Memory B cell (primary cell): ENCODE results near the gene COG8.

Experiments
- ATAC-seq: fragments of 150-1000 bp; cut with Tn5 transposase; 2 replicates; pipeline ENCODE4 v1.10.0; 2021; ENCODE audit warnings: low read depth, mild to moderate bottlenecking, moderate library complexity
- DNase-seq, 2 donors: peaks; one replicate each; pipeline ENCODE4 v3.0.0; 2022; ENCODE audit warnings: low spot score in 2 of 2
- H3K27ac Mint-ChIP-seq: one replicate; pipeline ENCODE4 v1.8.0; 2022; ENCODE audit warnings: mild to moderate bottlenecking, moderate library complexity, mixed read lengths
- H3K27me3 Mint-ChIP-seq: one replicate; pipeline ENCODE4 v1.8.0; 2022; ENCODE audit warnings: mixed read lengths
- H3K36me3 Mint-ChIP-seq: one replicate; pipeline ENCODE4 v1.8.0; 2022; ENCODE audit warnings: mild to moderate bottlenecking, mixed read lengths
- H3K4me1 Mint-ChIP-seq: one replicate; pipeline ENCODE4 v1.8.0; 2022; ENCODE audit warnings: mixed read lengths
- H3K4me3 Mint-ChIP-seq: one replicate; pipeline ENCODE4 v1.8.0; 2022; ENCODE audit warnings: mild to moderate bottlenecking, moderate library complexity, mixed read lengths
- H3K9me3 Mint-ChIP-seq: one replicate; pipeline ENCODE4 v1.8.0; 2022; ENCODE audit warnings: mixed read lengths

Gene COG8, protein sequence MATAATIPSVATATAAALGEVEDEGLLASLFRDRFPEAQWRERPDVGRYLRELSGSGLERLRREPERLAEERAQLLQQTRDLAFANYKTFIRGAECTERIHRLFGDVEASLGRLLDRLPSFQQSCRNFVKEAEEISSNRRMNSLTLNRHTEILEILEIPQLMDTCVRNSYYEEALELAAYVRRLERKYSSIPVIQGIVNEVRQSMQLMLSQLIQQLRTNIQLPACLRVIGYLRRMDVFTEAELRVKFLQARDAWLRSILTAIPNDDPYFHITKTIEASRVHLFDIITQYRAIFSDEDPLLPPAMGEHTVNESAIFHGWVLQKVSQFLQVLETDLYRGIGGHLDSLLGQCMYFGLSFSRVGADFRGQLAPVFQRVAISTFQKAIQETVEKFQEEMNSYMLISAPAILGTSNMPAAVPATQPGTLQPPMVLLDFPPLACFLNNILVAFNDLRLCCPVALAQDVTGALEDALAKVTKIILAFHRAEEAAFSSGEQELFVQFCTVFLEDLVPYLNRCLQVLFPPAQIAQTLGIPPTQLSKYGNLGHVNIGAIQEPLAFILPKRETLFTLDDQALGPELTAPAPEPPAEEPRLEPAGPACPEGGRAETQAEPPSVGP

DNA sequence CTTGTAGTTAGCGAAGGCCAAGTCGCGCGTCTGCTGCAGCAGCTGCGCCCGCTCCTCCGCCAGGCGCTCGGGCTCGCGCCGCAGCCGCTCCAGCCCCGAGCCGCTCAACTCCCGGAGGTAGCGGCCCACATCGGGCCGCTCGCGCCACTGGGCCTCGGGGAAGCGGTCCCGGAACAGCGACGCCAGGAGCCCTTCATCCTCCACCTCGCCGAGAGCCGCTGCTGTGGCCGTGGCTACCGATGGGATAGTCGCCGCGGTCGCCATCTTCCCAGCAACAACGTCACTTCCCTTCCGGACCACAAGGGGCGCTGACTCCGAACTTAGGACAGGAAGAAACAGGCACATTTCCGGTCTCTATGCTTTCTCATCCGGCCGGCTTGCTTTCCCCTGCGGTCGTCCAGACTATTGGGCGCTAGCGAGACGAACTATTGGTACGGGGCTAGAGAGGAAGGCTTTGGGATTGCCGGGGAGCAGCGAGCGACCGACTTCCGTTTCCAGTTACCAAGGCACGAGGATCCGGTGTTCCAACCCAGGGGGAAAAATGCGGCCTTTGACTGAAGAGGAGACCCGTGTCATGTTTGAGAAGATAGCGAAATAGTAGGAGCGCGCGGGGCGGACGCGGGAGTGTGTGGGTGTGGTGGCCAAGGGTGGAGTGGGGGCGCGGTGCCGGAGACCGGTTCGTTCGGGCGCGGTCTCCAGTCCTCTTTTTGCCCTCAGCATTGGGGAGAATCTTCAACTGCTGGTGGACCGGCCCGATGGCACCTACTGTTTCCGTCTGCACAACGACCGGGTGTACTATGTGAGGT, at the start of gene COG8, which contains the start of gene NIP7:
Gene COG8, minus strand, starts transcription at position 276 of the 806 bp plus-strand sequence. Its CDS starts 12 bp downstream, at position 264.
Gene NIP7, plus strand, starts transcription at position 484 of the 806 bp plus-strand sequence. Its CDS starts 58 bp downstream, at position 542.
- DNase-seq (peak; percentile 92 to 94), ATAC-seq (peak; percentile 86)
- H3K4me3 Mint-ChIP-seq: peak within 1 kb of the TSS; percentile 97
- peak within 1 kb of the TSS; percentile 92 for H3K27ac Mint-ChIP-seq
- H3K4me1 Mint-ChIP-seq: peaks cover 20% of the 10 kb centered on the region
- peaks cover 16% of the 10 kb centered on the region for H3K36me3 Mint-ChIP-seq
- H3K9me3 Mint-ChIP-seq: no peaks in the 10 kb centered on the region
- H3K27me3 Mint-ChIP-seq: no peaks in the 10 kb centered on the region

DNA sequence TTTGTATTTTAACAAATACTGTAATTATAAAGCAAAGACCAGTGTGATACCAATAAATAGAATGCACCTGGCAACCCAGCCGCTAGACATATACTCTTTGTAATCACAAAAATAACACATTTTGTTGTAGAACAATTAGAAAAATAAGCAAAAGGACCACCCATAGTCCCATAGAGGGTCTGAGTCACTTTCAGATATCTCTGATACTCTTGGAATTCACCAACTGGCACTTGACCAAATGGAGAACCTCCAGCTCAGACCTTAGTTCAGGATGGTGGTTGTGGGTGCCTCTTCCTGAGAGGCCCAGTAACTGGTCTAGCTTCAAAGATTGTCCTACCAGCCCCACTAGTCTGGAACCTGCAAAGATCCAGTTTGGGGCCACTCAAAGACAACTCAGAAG, 47.2 kb upstream of the COG8 start:
- Mint-ChIP-seq H3K36me3 (peaks cover 12% of the 10 kb centered on the region), H3K4me1 (peaks cover 20% of the 10 kb centered on the region), H3K27me3 (no peaks in the 10 kb centered on the region), H3K27ac (no peak overlapping the region), H3K4me3 (no peak overlapping the region), H3K9me3 (no peaks in the 10 kb centered on the region)
- no peak for ATAC-seq
- DNase-seq: no peak

DNA sequence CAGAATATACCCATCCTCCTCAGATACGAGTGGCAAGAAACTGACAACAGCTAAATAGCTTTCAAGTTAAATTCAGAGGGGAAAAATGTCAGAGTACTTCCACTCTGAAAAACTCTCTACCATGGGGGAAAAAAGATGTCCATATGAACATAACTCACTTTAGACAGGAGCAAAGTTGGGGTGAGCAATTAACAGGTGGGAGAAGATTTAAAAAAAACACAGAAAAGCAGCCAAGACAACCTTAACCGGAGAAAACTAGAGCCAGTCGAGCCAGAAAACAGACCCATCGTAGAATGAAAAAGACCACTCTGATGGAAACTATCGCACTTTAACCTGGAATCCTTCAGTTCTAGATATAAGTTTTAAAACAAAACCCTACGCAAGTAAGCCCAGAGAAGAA, 45.6 kb upstream of the COG8 start:
- Mint-ChIP-seq H3K4me1 (peaks cover 23% of the 10 kb centered on the region), H3K9me3 (no peaks in the 10 kb centered on the region), H3K27me3 (no peaks in the 10 kb centered on the region), H3K4me3 (peak overlapping the region; percentile 89), H3K27ac (peak overlapping the region; percentile 93), H3K36me3 (peaks cover 12% of the 10 kb centered on the region)
- DNase-seq (no peak), ATAC-seq (no peak)

DNA sequence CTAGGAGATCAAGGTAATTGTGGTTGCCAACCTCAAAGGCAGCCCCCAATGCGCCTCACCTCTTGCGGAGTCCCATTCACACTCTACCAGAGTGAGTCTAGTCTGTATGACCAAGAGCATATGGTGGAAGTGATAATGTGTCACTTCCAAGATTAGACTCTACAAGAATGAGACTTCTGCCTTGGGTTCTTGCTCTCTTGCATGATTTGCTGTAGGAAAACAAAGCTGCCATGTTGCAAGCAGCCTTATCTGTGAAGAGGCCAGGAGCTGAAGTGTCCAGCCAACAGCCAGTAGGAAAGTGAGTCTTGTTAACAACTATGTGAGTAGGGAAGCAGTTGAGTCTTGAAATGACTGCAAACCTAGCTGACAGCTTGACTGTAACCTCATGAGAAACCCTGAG, 43.1 kb upstream of the COG8 start:
- H3K36me3 Mint-ChIP-seq: peaks cover 27% of the 10 kb centered on the region

DNA sequence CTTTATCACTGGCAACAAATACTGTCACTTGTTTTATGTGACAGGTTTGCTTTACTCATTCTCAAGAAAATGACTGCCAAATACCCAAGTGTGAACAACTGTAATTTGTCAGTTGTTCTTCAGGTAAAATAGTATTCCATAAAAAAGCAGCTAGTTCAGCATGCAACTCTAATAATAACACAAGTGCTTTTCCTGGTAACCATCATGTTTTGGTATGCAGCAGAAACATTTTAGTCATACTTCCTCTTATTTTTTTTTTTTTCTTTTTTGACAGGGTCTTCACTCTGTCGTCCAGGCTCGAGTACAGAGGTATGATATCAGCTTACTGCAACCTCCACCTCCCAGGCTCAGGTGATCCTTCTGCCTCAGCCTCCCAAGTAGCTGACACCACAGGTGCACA, 41.9 kb upstream of the COG8 start:
- Mint-ChIP-seq H3K36me3 (peaks cover 28% of the 10 kb centered on the region), H3K9me3 (no peaks in the 10 kb centered on the region), H3K27me3 (no peaks in the 10 kb centered on the region), H3K4me3 (peak overlapping the region; percentile 9), H3K4me1 (peaks cover 26% of the 10 kb centered on the region), H3K27ac (peak overlapping the region; percentile 85)
- DNase-seq (no peak), ATAC-seq (no peak)

More for the DNA sequence above, 43.1 kb upstream of the COG8 start:
- H3K27me3 Mint-ChIP-seq: no peaks in the 10 kb centered on the region
- DNase-seq: no peak
- no peak for ATAC-seq
- H3K27ac Mint-ChIP-seq: peak overlapping the region; percentile 73
- no peak overlapping the region for H3K4me3 Mint-ChIP-seq
- H3K9me3 Mint-ChIP-seq: no peaks in the 10 kb centered on the region
- H3K4me1 Mint-ChIP-seq: peaks cover 26% of the 10 kb centered on the region

DNA sequence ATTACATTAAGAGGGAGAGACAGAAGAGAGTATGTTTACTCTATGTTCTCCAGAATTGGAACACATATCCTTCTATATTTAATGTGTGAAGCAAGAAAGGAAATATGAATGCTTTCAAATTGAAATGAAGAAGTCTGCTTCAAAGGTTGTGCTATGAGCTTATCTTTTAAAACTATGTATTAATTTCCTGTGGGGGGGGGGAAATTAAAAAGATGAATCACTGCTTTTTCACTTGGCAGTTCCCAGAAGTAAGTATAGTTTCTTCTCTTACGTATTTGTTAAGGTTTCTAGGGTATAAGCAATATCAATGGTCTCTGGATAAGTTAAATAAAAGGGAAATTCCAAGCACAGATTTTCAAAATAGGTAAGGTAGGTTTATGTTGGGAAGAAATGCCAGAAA, 39.4 kb upstream of the COG8 start:
- ATAC-seq: no peak
- peaks cover 14% of the 10 kb centered on the region for H3K4me1 Mint-ChIP-seq
- no peak overlapping the region for H3K4me3 Mint-ChIP-seq
- peak overlapping the region; percentile 86 for H3K27ac Mint-ChIP-seq
- no peaks in the 10 kb centered on the region for H3K9me3 Mint-ChIP-seq
- DNase-seq: no peak
- peaks cover 27% of the 10 kb centered on the region for H3K36me3 Mint-ChIP-seq
- no peaks in the 10 kb centered on the region for H3K27me3 Mint-ChIP-seq

DNA sequence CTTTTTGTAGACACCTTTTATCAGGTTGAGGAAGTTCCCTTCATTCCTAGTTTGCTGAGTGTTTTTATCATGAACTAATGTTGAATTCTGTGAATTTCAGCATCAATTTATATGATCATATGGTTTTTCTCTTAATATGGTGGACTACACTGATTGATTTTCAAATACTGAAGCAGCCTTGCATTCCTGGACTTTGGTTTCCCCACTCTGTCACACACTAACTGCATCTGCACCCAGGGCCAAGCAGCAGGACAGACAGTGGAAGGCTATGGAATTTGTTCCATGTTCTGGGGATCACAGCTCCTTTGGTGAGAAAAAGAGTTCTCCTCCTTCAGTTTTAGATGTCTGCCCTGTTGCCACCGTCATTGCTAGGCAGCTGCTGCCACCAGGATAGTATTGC, 38.7 kb upstream of the COG8 start:
- DNase-seq: no peak
- H3K4me3 Mint-ChIP-seq: no peak overlapping the region
- peak overlapping the region; percentile 86 for H3K27ac Mint-ChIP-seq
- no peaks in the 10 kb centered on the region for H3K9me3 Mint-ChIP-seq
- H3K36me3 Mint-ChIP-seq: peaks cover 27% of the 10 kb centered on the region
- H3K27me3 Mint-ChIP-seq: no peaks in the 10 kb centered on the region
- H3K4me1 Mint-ChIP-seq: peaks cover 18% of the 10 kb centered on the region
- no peak for ATAC-seq

DNA sequence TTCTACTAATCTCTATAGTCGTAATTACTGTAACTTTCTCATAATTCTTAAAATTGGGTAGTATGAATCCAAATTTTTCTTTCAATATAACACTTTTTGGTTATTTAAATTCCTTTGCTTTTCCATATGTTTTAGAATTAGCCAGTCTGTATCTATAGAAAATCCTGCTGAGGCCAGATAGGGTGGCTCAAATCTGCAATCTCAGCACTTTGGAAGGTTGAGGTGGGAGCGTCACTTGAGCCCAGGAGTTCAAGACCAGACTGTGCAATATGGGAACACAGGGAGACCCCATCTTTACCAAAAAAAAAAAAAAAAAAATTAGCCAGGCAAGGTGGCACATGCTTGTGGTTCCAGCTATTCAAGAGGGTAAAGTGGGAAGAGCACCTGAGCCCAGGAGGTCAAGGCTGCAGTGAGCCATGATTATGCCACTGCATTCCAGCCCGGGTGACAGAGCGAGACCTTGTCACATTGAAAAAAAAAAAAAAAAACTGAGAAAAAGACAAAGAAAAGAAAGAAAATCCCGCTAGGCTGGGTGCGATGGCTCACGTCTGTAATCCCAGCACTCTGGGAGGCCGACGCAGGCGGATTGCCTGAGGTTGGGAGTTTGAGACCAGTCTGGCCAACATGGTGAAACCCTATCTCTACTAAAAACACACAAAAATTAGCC, 37.2 kb upstream of the COG8 start:
- Mint-ChIP-seq H3K36me3 (peaks cover 22% of the 10 kb centered on the region), H3K9me3 (no peaks in the 10 kb centered on the region), H3K4me3 (no peak overlapping the region), H3K27me3 (no peaks in the 10 kb centered on the region), H3K27ac (no peak overlapping the region), H3K4me1 (peaks cover 21% of the 10 kb centered on the region)
- DNase-seq: no peak
- ATAC-seq: no peak

DNA sequence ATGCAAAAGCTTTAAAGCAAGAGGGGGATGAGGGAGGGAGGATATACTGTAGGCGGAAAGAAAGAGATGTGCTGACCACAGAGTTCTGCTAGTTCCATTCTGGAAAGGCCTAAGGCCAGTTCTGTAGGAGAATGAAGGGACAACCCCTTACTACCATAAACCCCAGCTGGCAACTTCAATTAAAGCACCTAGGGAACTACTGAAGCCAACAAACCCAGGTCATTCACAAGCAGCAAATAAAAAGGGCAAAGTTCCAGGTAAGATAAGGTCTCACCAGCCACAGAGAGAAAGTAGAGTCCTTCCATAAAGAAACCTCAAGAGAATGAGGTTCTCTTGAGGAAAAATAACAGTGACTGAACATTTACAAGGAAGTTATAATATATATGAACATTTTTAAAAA, 33.7 kb upstream of the COG8 start:
- peaks cover 31% of the 10 kb centered on the region for H3K4me1 Mint-ChIP-seq
- DNase-seq (no peak), ATAC-seq (no peak)
- H3K4me3 Mint-ChIP-seq: no peak overlapping the region
- no peaks in the 10 kb centered on the region for H3K27me3 Mint-ChIP-seq
- peaks cover 3% of the 10 kb centered on the region for H3K9me3 Mint-ChIP-seq
- H3K36me3 Mint-ChIP-seq: peaks cover 26% of the 10 kb centered on the region
- peak overlapping the region; percentile 82 for H3K27ac Mint-ChIP-seq

DNA sequence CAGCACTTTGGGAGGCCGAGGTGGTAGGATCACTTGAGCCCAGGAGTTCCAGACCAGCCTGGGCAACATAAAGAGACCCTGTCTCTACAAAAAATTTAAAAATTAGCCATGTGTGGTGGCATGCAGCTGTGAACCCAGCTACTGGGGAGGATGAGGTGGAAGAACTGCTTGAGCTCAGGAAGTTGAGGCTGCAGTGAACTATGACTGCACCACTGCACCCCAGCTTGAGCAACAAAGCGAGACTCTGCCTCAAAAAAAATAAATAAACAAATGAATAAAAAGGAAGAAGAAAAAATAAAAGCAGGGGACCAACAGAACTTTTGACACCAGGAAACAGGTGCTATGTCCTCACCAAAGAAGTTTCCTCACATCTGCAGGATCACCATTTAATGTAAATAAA, 32.2 kb upstream of the COG8 start:
- no peaks in the 10 kb centered on the region for H3K27me3 Mint-ChIP-seq
- H3K4me1 Mint-ChIP-seq: peaks cover 28% of the 10 kb centered on the region
- peak overlapping the region; percentile 88 for H3K27ac Mint-ChIP-seq
- H3K36me3 Mint-ChIP-seq: peaks cover 24% of the 10 kb centered on the region
- ATAC-seq (peak; percentile 93), DNase-seq (peak in 1 of 2 donors; percentile 12)
- H3K4me3 Mint-ChIP-seq: peak overlapping the region; percentile 64
- peaks cover 3% of the 10 kb centered on the region for H3K9me3 Mint-ChIP-seq

DNA sequence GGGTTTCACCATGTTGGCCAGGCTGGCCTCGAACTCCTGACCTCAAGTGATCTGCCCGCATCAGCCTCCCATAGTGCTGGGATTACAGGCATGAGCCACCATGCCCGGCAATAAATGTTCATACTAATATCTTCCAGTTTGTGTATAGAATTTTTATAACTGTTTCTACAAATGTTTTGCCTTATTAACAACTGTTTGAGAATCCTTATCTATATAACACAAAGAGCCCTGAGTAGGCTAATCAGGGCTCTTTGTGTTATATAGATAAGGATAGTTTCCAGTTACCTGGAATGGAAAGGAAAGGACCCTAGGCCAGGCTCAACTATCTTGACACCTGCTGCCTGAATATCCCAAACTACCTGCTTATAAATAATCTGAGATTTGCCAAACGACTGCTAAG, 29.5 kb upstream of the COG8 start:
- Mint-ChIP-seq H3K4me3 (no peak overlapping the region), H3K36me3 (peaks cover 34% of the 10 kb centered on the region), H3K9me3 (peaks cover 3% of the 10 kb centered on the region), H3K4me1 (peaks cover 37% of the 10 kb centered on the region), H3K27me3 (no peaks in the 10 kb centered on the region), H3K27ac (peak overlapping the region; percentile 84)
- DNase-seq: no peak
- no peak for ATAC-seq

DNA sequence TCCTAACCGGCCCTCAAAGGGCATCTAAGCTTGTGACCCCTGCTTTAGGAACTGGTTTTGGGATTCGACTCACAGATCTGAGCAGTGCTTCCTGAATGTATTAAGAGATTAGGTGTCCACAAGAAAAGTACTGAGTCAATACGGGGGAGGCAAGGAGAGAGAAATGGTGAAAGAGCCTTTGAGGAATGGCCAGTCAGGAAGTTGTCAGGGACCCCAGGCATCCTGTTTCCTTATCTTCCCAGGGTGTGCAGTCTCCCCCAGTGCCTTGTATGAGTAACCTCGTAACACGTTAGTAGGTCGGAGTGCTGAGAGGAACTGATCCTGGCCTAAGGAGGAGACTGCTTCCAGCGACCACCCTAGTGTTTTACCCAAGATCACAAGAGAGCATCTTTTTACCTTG, 28.6 kb upstream of the COG8 start:
- peaks cover 31% of the 10 kb centered on the region for H3K36me3 Mint-ChIP-seq
- ATAC-seq (no peak), DNase-seq (no peak)
- no peak overlapping the region for H3K4me3 Mint-ChIP-seq
- no peaks in the 10 kb centered on the region for H3K27me3 Mint-ChIP-seq
- peaks cover 3% of the 10 kb centered on the region for H3K9me3 Mint-ChIP-seq
- peak overlapping the region; percentile 33 for H3K27ac Mint-ChIP-seq
- peaks cover 32% of the 10 kb centered on the region for H3K4me1 Mint-ChIP-seq

DNA sequence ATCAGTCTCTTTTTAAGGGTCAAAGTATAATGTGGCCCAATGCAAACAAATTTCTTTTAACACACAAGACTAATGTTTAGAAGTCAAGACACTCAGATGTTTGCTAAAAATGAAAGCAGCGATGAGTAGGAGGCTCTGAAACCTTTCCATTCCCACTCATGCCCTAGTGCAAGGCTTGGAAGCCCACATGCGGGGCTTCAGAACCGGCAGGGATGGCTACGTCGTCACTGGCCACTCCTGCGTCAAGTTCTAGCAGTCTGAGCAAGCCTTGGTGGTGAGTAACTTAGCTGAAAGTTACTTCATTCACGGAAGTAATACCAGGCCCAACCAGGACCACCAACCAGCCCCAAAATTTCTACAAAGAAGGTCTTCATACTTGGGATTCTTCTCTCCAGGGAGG, 27.1 kb upstream of the COG8 start:
- peaks cover 38% of the 10 kb centered on the region for H3K36me3 Mint-ChIP-seq
- ATAC-seq (no peak), DNase-seq (no peak)
- no peaks in the 10 kb centered on the region for H3K27me3 Mint-ChIP-seq
- H3K4me3 Mint-ChIP-seq: no peak overlapping the region
- peak overlapping the region; percentile 65 for H3K27ac Mint-ChIP-seq
- H3K9me3 Mint-ChIP-seq: peaks cover 3% of the 10 kb centered on the region
- peaks cover 33% of the 10 kb centered on the region for H3K4me1 Mint-ChIP-seq
